GDM1 (cell line): Measurements from ENCODE around the gene TSPEAR.
"Not testable (repeated sequence)": the region's sequence is repeated elsewhere in the genome, so short reads cannot be mapped to it uniquely, and the experiment has no call there.

Source experiments
- DNase-seq: peaks from one replicate; lab custom pipeline; 2025; lab: John Stamatoyannopoulos, UW

TSPEAR gene

DNA sequence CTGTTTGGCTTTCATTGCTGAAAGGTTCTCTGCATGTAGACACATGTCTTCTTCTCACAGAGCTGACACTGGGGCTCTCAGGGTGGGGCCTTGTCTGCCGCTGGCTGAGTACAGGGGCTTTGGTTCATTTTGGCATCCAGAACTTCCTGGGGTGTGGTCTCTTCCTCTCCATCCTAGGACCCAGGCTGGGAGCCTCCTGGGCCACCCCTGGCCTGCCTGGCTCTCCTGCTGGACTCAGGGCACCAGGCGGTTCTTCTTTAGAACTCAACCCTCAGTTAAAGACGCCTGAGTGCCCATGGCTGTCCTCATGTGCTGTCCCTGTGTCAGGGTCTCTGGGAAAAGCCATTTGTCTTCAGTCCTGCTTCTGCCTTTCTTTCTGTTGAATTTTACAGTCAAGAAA is 125.5 kb downstream of the TSPEAR start:
- DNase-seq = no peak

DNA sequence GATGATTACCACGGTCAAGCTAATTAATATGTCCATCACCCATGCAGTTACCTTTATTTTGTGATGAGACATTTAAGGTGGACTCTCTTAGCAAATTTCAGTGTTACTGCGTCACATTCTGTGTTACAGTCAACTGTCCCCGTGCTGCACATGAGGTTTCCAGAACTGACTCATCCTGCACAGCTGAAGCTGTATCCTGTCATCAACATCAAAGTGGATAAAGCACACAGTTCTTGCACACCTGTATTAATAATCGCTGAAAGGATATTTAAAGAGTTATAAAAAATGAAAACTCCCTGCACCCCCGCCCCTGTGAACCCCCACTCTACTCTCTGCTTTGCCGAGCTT is 127.6 kb downstream of the TSPEAR start:
- DNase-seq = no peak

DNA sequence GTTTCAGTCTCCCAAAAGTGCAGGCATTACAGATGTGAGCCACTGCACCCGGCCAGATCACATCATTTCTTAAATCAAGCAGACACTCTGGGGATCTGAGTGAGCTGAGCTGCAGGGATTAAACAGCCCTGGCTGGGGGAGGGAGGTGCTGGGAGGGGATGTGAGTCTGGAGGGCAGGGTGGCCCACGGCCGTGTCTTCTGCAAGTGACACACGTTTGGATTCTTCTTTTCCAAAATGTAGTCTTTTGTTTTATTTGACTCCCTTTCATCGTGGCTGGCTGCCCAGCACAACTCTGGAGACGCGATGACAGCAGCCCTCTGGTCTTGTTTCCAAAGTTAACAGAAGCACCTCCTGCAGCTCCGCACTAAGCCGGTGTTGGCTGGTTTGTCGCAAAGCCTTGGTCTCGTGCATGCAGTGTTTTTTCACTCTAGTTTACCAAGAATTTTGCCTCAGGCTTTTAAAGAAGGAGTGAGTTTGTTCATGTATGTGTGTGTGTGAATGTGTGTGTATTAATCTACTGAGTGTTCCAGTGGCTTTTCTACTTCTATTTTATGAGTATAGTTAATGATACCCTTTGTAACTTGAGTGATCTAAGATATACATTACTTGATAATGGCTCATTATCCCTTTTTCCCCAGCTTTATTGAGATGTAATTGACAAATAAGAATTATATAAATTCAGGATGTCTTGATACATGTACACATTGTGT is 128.1 kb downstream of the TSPEAR start:
- no peak for DNase-seq

DNA sequence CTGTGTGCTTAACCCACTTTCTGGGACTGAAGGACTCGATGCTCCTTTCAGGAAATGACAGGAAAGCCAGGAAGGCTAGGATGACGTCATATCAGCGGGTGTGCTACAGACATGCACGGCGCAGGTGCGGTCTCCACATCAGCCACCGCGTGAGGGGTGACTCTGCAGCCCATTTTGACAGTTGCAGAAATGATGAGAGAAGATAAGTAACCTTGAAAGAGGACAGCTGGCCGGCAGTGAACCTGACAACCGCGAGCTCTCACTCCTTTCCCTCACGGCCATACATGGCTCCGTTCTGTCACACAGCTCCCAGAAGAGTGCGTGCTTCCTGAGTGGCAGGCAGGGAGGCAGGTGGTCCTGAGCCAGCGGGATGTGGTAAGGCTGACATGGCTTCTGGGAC is 129.3 kb downstream of the TSPEAR start:
- no peak for DNase-seq

DNA sequence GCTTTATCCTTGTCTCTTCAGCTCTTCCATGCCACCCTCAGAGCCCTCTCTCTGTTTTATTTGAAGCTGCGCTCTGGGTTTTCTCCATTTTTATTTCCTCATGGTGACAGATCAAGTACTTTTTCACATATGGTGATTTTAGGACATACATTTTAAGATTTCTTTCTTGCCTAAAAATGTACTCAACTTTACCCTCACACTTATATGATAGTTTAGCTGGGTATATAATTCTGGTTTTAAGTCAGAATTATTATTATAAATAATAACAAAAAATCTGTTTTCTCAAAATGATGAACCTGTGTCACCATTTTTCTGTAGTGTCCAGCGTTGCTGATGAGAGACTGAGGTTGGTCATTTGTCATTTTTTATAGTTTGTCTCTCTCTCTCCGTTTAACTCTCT is 130.2 kb downstream of the TSPEAR start:
- no peak for DNase-seq

DNA sequence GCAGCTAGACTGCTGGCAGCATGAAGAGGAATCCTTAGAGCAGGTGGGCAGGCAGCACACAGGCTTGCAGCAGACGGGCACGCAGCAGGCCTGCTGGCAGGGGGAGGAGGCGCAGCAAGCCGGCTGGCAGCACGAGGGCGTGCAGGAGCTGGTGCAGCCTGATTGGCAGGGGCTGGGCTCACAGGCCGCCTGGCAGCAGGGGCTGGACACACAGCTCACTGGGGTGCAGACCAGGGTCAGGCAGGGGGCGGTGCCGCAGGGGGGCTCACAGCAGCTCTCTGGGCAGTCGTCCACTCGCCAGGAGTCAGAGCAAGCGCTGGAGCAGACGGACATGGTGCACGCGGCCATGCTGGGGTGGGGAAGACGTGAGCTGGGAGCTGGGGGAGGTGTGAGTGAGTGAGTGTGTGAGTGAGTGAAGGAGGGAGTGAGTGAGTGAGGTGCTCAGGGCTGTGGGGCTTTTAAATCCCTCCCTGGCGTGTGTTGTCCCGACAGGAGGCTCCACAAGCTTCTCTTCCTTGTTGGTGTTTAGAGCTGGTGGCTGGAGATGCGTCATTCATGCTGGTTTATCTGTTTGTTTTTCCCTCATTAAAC is 131.0 kb downstream of the TSPEAR start, which contains the start of gene KRTAP10-5:
KRTAP10-5 (minus strand) TSS at position 374 of the 591 bp plus-strand sequence; CDS start at position 348, 26 bp downstream.
- DNase-seq = not testable (repeated sequence)

DNA sequence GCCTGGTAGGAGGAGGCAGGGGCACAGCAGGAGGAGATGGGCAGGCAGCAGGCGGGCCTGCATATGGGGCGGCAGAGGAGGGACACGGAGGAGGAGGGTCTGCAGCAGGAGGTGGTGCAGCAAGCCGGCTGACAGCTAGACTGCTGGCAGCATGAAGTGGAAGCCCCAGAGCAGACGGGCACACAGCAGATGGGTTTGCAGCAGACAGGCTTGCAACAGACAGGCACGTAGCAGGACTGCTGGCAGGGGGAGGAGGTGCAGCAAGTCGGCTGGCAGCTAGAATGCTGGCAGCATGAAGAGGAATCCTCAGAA is 131.6 kb downstream of the TSPEAR start:
- DNase-seq = no peak

DNA sequence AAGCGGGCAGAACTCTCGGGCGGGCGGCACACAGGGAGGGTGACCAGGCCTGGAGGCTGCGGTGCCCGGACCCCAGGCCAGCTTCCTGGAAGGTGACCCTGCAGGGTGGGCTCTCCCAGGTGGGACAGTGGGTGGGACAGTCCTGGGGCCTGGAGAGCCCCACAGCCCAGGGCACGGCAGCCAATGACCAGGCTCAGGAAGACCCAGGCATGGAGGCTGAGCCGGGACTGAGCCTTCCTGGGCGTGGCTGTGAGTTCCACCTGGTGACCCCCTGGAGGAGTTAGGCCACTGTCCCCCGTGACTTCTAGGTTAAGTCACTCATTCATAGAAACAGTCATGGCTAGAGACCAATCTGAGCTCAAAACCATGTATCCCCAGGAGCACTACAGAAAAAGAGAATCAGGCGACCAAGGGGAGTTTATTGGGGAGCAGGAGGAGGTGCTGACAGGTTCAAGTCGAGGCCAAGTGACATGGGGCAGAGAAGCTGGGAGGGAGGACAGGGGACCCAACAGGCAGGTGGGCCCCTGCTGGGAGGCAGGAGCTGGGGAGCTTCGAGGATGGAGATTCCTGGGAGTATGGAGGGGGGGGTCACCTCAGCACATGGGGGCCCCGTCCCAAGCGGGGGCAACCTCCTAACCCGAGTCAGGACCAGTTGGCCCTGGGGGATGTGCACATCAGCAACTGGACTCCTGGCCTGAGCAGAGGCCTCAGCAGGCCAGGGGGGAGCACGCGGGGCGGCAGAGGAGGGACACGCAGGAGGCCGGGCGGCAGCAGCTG is 132.1 kb downstream of the TSPEAR start:
- DNase-seq = no peak

DNA sequence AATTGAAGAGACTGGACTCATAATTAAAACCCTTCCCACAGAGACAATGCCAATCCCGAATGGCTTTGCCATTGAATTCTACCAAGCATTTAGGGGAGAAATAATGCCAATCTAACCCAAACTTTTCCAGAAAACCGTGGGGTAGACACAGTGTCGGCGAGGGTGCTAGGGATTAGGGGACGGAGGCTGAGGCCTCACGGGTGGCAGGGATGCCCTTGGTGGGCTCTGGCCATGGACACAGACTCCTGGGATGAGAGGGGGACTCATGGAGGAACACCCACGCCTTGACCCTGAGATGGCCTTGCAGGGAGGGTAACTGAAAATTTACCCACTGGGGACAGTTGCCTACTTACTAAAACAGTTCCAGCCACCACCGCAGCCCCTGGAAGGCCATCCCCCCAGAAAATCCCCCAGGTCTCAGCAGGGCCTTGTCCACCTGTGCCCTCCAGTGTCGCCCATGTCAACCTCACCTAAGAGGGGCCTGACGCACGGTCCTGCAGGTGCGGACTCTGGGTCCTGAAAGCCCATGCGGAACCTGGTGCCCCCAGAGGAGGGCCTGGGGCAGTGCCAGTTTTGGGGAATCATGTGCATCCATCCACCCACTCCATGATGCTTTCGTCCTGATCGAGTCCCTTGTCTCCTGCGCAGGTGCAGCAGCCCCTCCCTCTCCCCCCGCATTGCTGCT is 132.9 kb downstream of the TSPEAR start:
- no peak for DNase-seq

DNA sequence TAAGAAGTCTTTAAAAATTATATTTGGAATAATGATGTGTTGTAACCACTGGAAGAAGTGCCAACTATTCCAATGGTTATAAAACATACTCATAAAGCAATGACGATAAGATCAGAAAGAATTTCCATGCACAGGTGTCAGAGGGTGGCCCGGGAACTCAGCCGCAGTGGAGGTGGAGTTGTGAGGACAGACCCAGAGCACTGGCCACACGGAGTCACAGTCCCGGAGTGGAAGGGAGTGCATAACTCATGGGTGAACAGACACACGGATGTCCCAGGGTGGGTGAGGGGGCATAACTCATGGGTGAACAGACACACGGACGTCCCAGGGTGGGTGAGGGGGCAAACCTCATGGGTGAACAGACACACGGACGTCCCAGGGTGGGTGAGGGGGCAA is 135.3 kb downstream of the TSPEAR start:
- no peak for DNase-seq

DNA sequence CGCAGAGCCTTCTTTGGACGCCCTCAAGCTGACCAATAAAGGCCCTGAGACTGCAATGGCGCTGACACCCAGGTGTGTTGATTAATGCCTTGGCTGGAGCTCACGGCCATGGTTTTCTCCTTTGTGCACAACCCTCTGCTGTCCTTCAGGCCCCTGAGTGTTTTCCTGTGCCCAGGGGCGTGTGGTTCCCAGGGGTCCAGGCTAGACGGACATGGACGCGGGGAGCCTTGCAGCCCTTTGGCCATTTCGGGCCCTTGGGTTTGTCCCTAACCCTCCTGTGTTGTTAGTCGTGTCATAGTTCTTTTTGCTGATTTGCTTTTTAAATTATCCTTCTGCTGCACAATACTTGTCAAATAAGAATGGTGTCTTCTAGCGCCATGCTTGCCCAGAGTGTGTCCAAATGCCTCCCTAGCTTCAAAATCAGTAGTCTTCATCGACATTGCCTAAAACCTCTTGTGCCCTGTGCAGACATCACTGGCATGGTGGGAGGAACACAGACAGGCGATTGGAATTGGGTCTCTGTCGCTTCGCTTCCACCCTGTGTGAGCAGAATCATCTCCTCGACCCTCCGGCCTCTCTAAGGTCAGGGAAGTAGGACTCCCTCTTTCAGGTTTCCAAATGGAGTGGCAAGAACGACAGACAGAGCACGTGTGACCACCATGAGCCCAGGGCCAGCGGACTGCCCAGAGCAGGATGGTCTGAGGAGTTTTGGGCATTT is 135.9 kb downstream of the TSPEAR start:
- DNase-seq = no peak

DNA sequence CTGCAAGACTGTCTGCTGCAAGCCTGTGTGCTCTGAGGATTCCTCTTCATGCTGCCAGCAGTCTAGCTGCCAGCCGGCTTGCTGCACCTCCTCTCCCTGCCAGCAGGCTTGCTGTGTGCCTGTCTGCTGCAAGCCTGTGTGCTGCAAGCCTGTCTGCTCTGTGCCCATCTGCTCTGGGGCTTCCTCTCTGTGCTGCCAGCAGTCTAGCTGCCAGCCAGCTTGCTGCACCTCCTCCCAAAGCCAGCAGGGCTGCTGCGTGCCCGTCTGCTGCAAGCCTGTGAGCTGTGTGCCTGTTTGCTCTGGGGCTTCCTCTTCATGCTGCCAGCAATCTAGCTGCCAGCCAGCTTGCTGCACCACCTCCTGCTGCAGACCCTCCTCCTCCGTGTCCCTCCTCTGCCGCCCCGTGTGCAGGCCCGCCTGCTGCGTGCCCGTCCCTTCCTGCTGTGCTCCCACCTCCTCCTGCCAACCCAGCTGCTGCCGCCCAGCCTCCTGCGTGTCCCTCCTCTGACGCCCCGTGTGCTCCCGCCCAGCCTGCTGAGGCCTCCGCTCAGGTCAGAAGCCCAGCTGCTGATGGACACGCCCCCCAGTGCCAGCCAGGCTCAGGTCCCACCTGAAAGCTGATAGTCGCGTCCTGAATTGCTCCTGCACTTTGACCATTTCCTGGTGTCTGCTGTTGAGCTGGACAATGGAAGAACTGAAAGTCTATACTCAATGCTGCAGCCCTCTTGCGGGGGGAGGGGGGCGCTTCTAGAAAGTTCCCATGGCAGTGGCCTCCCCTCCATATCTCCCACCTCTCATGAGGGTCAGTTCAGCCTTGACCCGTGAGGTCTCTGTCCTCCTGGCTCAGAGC is 136.7 kb downstream of the TSPEAR start:
- DNase-seq = no peak

DNA sequence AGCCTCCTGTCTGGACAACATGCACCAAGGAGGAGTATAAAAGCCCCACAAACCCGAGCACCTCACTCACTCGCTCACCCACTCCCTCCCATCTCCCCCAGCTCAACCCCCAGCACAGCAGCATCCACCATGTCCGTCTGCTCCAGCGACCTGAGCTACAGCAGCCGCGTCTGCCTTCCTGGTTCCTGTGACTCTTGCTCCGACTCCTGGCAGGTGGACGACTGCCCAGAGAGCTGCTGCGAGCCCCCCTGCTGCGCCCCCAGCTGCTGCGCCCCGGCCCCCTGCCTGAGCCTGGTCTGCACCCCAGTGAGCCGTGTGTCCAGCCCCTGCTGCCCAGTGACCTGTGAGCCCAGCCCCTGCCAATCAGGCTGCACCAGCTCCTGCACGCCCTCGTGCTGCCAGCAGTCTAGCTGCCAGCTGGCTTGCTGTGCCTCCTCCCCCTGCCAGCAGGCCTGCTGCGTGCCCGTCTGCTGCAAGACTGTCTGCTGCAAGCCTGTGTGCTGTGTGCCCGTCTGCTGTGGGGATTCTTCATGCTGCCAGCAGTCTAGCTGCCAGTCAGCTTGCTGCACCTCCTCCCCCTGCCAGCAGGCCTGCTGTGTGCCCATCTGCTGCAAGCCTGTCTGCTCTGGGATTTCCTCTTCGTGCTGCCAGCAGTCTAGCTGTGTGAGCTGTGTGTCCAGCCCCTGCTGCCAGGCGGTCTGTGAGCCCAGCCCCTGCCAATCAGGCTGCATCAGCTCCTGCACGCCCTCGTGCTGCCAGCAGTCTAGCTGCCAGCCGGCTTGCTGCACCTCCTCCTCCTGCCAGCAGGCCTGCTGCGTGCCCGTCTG is 137.5 kb downstream of the TSPEAR start, which contains the start of gene KRTAP10-4:
KRTAP10-4 (plus strand) TSS at position 100 of the 827 bp plus-strand sequence; CDS start at position 130, 30 bp downstream.
- not testable (repeated sequence) for DNase-seq

DNA sequence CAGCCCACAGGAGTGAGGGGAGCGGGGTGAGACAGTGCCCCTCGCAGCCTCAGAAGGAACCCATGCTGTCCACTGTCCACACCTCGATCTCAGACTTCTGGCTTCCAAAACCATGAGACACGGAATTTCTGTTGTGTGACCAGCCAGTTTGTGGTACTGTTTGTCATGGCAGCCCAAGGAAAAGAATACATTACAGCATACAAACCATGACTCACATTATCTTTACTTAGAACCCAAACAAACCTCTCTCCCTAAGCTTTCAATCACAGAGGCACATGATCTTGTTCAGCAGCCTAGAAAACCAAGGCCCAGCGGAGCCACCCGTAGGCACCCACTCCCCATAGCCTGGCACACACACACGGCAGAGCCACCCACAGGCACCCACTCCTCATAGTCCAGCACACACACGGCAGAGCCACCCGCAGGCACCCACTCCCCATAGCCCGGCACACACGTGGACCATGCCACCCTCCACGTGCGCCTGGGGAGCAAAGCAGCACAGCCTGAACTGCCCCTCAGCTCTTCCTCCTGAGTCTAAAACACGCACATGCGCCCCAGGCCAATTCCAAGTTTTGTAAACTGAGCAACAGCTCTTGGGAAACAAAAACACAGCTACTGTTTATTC is 138.3 kb downstream of the TSPEAR start:
- no peak for DNase-seq

DNA sequence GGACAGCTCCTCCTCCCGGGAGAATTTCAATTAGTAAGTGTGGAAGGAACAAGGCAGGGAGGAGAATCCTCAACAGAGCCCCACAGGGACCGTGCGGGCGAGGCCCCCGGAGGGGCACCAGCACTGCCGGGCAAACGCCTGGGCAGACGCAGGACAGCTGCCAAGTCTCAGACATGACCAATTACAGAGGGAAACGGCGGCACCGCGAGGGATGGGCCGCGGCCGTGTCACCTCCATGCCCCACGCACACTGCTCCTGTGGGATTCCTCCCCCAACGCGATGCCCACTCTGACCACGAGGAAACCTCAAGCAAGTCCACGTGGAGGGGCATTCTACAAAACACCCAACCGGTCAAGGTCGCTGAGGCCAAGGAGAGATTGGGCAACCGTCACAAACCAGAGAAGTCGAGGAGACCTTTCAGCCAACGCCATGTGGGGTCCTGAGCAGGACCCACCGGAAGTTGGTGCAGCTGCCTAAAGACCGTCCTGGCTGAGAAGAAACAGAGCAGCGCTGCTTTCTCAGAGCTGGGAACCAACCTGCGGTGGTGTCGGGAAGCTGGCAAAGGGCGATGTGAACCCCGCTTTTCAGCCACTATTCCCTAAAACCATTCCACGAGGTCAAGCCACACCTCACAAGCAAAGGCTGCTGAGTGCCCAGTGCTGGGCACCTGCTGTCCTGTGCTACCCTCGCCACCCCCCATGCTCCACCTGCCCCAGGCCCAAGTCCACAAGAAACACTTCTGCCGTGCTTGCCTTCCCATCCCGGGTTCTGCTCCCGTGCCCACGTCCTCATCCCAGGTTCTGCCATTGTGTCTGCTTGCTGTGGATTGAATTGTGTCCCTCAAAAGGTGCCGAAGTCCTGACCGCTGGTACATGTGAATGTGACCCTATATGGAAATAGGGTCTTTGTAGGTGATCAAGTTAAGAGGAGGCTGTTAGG is 139.3 kb downstream of the TSPEAR start:
- DNase-seq = no peak

DNA sequence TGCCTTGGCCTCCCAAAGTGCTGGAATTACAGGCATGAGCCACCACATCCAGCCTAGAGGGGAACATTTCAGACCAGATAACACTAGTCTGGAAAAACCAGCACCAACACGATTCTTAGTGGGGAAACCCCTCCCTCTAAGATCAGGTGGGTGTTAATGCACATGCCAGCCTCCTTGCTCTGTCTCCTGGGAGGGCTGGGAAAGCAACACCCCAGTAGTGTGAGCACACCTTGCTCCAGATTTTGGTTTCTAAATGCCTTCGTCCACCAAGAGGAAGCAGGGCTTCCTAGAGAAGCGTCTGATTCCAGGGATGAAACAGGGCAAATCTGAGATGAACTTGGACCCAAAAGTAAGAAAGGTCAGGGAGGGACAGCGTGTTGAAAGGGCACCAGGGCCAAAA is 140.1 kb downstream of the TSPEAR start:
- DNase-seq = no peak

DNA sequence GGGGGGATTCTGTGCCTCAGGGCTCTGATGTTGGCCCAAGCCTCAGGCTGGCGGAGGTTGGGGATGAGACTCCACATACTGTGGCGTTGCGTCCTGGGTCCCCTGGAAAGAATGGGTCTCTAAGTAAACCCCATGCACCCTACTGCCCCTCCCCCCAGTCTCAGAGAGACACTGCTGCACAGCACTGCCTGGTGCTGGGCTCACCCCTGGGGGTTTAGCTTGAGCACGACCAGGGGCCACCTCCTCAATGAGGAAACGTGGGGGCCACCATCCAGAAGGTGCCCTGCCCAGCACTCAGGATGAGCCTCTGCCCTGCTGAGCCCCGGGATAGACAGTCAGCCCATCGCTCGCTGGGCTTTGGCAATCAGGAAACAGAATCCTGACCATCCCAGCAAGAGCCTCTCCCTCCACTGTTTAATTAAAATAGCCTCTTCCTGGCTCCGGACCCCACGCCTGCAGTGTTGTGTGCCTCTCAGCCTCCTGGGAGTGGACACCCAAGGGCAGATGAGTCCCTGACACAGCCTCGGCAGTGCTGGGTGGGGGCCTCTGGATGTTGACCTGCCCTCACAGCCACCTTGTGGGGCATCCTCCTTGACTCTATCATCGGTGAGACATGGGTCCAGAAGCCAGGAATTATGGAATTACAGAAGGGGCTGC is 141.4 kb downstream of the TSPEAR start:
- DNase-seq = no peak
